ENCODE data around the gene DSE.

DNA sequence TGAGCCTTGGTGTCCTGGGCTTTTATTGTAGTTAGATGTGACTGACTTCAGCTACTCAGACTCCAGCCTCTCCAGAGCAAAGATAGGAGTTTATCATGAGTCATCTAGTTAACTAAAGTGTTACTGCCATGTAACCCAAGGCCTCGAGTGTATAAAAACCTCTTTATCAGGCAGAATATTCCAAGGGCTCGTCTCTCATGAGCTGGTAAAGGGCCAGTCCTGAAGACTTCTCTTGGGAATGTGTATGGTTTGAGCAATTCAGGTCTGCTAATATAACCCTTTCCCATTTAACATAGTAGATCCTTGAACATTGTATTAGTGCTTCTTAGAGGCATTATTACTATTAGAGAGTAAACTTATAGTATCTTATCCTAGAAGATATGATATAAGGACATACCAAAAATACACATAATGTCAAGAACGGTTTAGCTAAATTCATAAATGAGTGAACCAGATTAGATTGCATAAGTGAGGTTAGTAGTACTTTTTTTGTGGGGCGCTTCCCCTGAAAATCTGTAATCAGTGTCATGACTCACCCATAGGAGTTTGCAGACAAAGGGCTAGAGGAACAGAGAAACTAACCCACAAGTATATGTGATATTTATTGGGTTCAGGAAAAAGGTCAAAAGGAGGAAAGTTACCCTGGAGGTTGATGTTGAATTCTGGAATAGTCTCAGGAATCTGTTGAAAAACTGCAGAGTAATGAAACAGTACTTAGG lies 16.0 kb downstream of the DSE start:
- TF ChIP-seq EZH2 (IDR thresholded peaks at IDR 0.05; ENCODE audit: low read length, missing control alignments): no peak
- TF ChIP-seq, protein P1, sequence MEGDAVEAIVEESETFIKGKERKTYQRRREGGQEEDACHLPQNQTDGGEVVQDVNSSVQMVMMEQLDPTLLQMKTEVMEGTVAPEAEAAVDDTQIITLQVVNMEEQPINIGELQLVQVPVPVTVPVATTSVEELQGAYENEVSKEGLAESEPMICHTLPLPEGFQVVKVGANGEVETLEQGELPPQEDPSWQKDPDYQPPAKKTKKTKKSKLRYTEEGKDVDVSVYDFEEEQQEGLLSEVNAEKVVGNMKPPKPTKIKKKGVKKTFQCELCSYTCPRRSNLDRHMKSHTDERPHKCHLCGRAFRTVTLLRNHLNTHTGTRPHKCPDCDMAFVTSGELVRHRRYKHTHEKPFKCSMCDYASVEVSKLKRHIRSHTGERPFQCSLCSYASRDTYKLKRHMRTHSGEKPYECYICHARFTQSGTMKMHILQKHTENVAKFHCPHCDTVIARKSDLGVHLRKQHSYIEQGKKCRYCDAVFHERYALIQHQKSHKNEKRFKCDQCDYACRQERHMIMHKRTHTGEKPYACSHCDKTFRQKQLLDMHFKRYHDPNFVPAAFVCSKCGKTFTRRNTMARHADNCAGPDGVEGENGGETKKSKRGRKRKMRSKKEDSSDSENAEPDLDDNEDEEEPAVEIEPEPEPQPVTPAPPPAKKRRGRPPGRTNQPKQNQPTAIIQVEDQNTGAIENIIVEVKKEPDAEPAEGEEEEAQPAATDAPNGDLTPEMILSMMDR (conservative IDR thresholded peaks at IDR 0.05 in 1 of 2, IDR thresholded peaks at IDR 0.05 in 1 of 2; ENCODE audit: low read depth in 1 of 2, low read length in 2 of 2): no peak
